MM.1S (cell line): ENCODE data around the gene RFC2.

Experiments
- DNase-seq: peaks from one replicate; pipeline ENCODE4 v3.0.0-alpha.2; 2015
- H2AFZ ChIP-seq: fragments of 300-600 bp; sonication (generic); 2 replicates; pipeline ENCODE4 v1.6.0; 2016; ENCODE audit warnings: antibody characterized with exemption, low read length
- H3F3A ChIP-seq: fragments of 300-600 bp; sonication (generic); 2 replicates; pipeline ENCODE4 v1.6.1; 2016; ENCODE audit warnings: mild to moderate bottlenecking, antibody characterized with exemption, low read length, moderate library complexity, mixed read lengths; ENCODE audit not compliant: insufficient read depth
- H3K27ac ChIP-seq: fragments of 300-600 bp; sonication (generic); 2 replicates; pipeline ENCODE4 v1.5.1; 2016; ENCODE audit warnings: mild to moderate bottlenecking, low read length
- H3K27me3 ChIP-seq: fragments of 300-600 bp; sonication (generic); replicated peaks from 2 replicates; pipeline ENCODE4 v1.6.0; 2016; ENCODE audit warnings: low read length; ENCODE audit not compliant: insufficient read depth
- H3K36me3 ChIP-seq: fragments of 300-600 bp; sonication (generic); replicated peaks from 2 replicates; pipeline ENCODE4 v1.6.1; 2016; ENCODE audit warnings: mild to moderate bottlenecking, low read length, mixed read lengths; ENCODE audit not compliant: insufficient read depth
- H3K4me1 ChIP-seq: fragments of 300-600 bp; sonication (generic); 2 replicates; pipeline ENCODE4 v1.6.1; 2016; ENCODE audit warnings: low read length, mixed read lengths
- H3K4me2 ChIP-seq: fragments of 300-600 bp; sonication (generic); 2 replicates; pipeline ENCODE4 v1.6.0; 2016; ENCODE audit warnings: low read depth, low read length
- H3K4me3 ChIP-seq: fragments of 300-600 bp; sonication (generic); 2 replicates; pipeline ENCODE4 v1.5.1; 2016; ENCODE audit warnings: low read length, mixed read lengths
- H3K79me2 ChIP-seq: fragments of 300-600 bp; sonication (generic); 2 replicates; pipeline ENCODE4 v1.6.1; 2016; ENCODE audit warnings: mixed run types, low read length, mixed read lengths
- H3K9ac ChIP-seq: fragments of 300-600 bp; sonication (generic); 2 replicates; pipeline ENCODE4 v1.6.1; 2016; ENCODE audit warnings: low read length, mixed read lengths
- H3K9me2 ChIP-seq: fragments of 300-600 bp; sonication (generic); replicated peaks from 2 replicates; pipeline ENCODE4 v1.6.1; 2016; ENCODE audit warnings: mild to moderate bottlenecking, low read length, mixed read lengths; ENCODE audit not compliant: insufficient read depth
- H3K9me3 ChIP-seq: fragments of 300-600 bp; sonication (generic); replicated peaks from 2 replicates; pipeline ENCODE4 v1.6.1; 2016; ENCODE audit warnings: mild to moderate bottlenecking, low read length, mixed read lengths; ENCODE audit not compliant: insufficient read depth
- H4K20me1 ChIP-seq: fragments of 300-600 bp; sonication (generic); 2 replicates; pipeline ENCODE4 v1.6.1; 2016; ENCODE audit warnings: mild to moderate bottlenecking, low read length, moderate library complexity, mixed read lengths; ENCODE audit not compliant: insufficient read depth
- CTCF ChIP-seq: fragments of 300-600 bp; sonication (generic); IDR thresholded peaks from 2 replicates; pipeline ENCODE4 v1.5.1; 2016; ENCODE audit warnings: antibody characterized with exemption, low read length, mixed read lengths
- EZH2 ChIP-seq: fragments of 300-600 bp; sonication (generic); optimal IDR thresholded peaks from 2 replicates; pipeline ENCODE3; 2017; ENCODE audit warnings: low read depth, mild to moderate bottlenecking, antibody characterized with exemption, low read length, mixed read lengths
- EZH2phosphoT487 ChIP-seq: fragments of 300-600 bp; sonication (generic); IDR thresholded peaks from 2 replicates; pipeline ENCODE4 v1.6.1; 2018; ENCODE audit warnings: antibody characterized with exemption, low read length

Gene RFC2

GRCh38 chr7:74185636-74186035 lies 68.6 kb downstream of the RFC2 start:
- Histone ChIP-seq H3K9me2 (no peaks in the 10 kb centered on the region), H3K4me1 (no peaks in the 10 kb centered on the region), H3K9me3 (no peaks in the 10 kb centered on the region), H3K27me3 (no peaks in the 10 kb centered on the region), H3K79me2 (peaks cover 100% of the 10 kb centered on the region), H2AFZ (no peak overlapping the region), H3K36me3 (0 out of 2 replicates have a peak, but pooled peaks cover 28% of the 10 kb centered on the region), H3K27ac (no peak overlapping the region), H3K4me3 (no peak overlapping the region), H3F3A (no peaks in the 10 kb centered on the region), H3K9ac (no peak overlapping the region), H4K20me1 (peaks cover 83% of the 10 kb centered on the region), H3K4me2 (no peak overlapping the region)
- TF ChIP-seq EZH2phosphoT487 (no peak), EZH2 (no peak), CTCF (no peak)
- no peak for DNase-seq

- Histone ChIP-seq H3K36me3 (0 out of 2 replicates have a peak, but pooled peaks cover 21% of the 10 kb centered on the region), H3K4me1 (no peaks in the 10 kb centered on the region), H2AFZ (no peak overlapping the region), H3K27me3 (no peaks in the 10 kb centered on the region), H3K4me3 (no peak overlapping the region), H3K9me3 (no peaks in the 10 kb centered on the region), H3K9me2 (no peaks in the 10 kb centered on the region), H3K4me2 (no peak overlapping the region), H3K79me2 (peaks cover 100% of the 10 kb centered on the region), H3K27ac (no peak overlapping the region), H3F3A (no peaks in the 10 kb centered on the region), H4K20me1 (peaks cover 89% of the 10 kb centered on the region), H3K9ac (no peak overlapping the region)
- DNase-seq: no peak
- TF ChIP-seq CTCF: no peak
Measured at GRCh38 chr7:74185016-74185415, 69.2 kb downstream of the RFC2 start.

- no peaks in the 10 kb centered on the region for H3K27me3 ChIP-seq
- no peak overlapping the region for H2AFZ ChIP-seq
- no peaks in the 10 kb centered on the region for H3K9me2 ChIP-seq
- H3F3A ChIP-seq: no peaks in the 10 kb centered on the region
- peak; percentile 37 for TF ChIP-seq CTCF
- no peak for TF ChIP-seq EZH2phosphoT487
- no peak for TF ChIP-seq EZH2
- H3K27ac ChIP-seq: no peak overlapping the region
- no peak overlapping the region for H3K9ac ChIP-seq
- H3K79me2 ChIP-seq: peaks cover 100% of the 10 kb centered on the region
- H3K4me3 ChIP-seq: no peak overlapping the region
- no peaks in the 10 kb centered on the region for H3K4me1 ChIP-seq
- H3K4me2 ChIP-seq: no peak overlapping the region
- H4K20me1 ChIP-seq: peaks cover 94% of the 10 kb centered on the region
- 0 out of 2 replicates have a peak, but pooled peaks cover 13% of the 10 kb centered on the region for H3K36me3 ChIP-seq
- no peak for DNase-seq
- H3K9me3 ChIP-seq: no peaks in the 10 kb centered on the region
Measured at GRCh38 chr7:74183653-74184450, 70.3 kb downstream of the RFC2 start.
